ENCODE data around the gene RAPGEF4.

DNA sequence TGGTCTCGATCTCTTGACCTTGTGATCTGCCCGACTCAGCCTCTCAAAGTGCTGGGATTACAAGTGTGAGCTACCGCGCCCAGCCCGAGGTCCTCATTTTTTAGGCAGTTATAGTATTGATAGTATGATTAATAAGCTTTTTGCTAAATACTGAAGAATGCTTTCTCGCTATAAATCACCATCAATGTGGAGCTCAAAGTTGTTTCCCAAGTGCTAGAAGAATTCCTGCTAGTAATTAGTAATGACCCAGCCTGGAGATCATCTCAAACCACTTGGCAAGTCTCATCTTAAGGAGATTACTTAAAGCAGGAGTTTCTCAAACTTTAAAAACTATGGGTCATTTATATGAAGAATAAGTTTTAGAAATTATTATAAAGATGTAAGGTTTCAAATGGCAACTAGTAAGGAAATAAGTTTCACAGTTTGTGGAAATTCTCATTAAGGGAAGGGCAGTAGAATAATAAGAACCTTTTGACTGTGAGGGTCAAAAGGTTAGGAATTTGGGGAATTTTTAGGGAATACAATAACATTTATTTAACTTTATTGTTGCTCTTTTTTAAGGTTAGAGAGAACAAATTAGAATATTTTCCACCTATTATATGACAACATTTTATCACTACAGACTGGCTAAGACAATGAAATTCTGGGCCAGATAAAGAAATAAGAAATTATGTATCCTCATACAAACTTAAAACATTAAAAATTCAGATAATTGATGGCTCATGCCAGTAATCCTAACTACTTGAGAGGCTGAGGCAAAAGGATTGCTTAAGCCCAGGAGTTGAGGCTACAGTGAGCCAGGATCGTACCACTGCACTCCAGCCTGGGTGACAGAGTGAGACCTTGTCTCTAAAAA, 191.4 kb downstream of the RAPGEF4 start:
- TF ChIP-seq, protein P1, sequence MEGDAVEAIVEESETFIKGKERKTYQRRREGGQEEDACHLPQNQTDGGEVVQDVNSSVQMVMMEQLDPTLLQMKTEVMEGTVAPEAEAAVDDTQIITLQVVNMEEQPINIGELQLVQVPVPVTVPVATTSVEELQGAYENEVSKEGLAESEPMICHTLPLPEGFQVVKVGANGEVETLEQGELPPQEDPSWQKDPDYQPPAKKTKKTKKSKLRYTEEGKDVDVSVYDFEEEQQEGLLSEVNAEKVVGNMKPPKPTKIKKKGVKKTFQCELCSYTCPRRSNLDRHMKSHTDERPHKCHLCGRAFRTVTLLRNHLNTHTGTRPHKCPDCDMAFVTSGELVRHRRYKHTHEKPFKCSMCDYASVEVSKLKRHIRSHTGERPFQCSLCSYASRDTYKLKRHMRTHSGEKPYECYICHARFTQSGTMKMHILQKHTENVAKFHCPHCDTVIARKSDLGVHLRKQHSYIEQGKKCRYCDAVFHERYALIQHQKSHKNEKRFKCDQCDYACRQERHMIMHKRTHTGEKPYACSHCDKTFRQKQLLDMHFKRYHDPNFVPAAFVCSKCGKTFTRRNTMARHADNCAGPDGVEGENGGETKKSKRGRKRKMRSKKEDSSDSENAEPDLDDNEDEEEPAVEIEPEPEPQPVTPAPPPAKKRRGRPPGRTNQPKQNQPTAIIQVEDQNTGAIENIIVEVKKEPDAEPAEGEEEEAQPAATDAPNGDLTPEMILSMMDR (IDR thresholded peaks at IDR 0.05), result no peak
- TF ChIP-seq POLR2A (IDR thresholded peaks at IDR 0.05), result no peak
